IPS-11a (cell line): Measurements from ENCODE around the gene CACNB3.

Source experiments
- H3K4me3 ChIP-seq: one replicate; pipeline ENCODE4 v1.5.1; 2013; ENCODE audit warnings: low read depth, low read length, control low read depth

Gene CACNB3

GRCh38 chr12:48788524-48788853 lies 29.8 kb upstream of the CACNB3 start:
- peak overlapping the region; percentile 83 for H3K4me3 ChIP-seq

- peak within 1 kb of the TSS; percentile 83 for H3K4me3 ChIP-seq
Measured at GRCh38 chr12:48788854-48789775, 29.2 kb upstream of the CACNB3 start, which contains the start of gene ADCY6. Gene ADCY6, minus strand, starts transcription at chr12:48789089. Its CDS starts 5,655 bp downstream, at chr12:48783434.

- H3K4me3 ChIP-seq = peak overlapping the region; percentile 14
Measured at GRCh38 chr12:48789858-48790326, 28.4 kb upstream of the CACNB3 start.

- no peak overlapping the region for H3K4me3 ChIP-seq
Measured at GRCh38 chr12:48793696-48794095, 24.6 kb upstream of the CACNB3 start.

- no peak overlapping the region for H3K4me3 ChIP-seq
Measured at GRCh38 chr12:48794870-48795269, 23.4 kb upstream of the CACNB3 start.

GRCh38 chr12:48795550-48796455 lies 22.5 kb upstream of the CACNB3 start:
- H3K4me3 ChIP-seq = no peak overlapping the region

- no peak overlapping the region for H3K4me3 ChIP-seq
Measured at GRCh38 chr12:48796976-48797375, 21.3 kb upstream of the CACNB3 start.

- H3K4me3 ChIP-seq = no peak overlapping the region
Measured at GRCh38 chr12:48800457-48800856, 17.8 kb upstream of the CACNB3 start.

GRCh38 chr12:48800971-48801370 lies 17.3 kb upstream of the CACNB3 start:
- H3K4me3 ChIP-seq = no peak overlapping the region

- no peak overlapping the region for H3K4me3 ChIP-seq
Measured at GRCh38 chr12:48803675-48804074, 14.6 kb upstream of the CACNB3 start.

- H3K4me3 ChIP-seq = no peak overlapping the region
Measured at GRCh38 chr12:48807981-48808380, 10.3 kb upstream of the CACNB3 start.

- H3K4me3 ChIP-seq = no peak overlapping the region
Measured at GRCh38 chr12:48810903-48811431, 7.3 kb upstream of the CACNB3 start.

- H3K4me3 ChIP-seq = no peak overlapping the region
Measured at GRCh38 chr12:48811437-48812090, 6.7 kb upstream of the CACNB3 start.

- no peak overlapping the region for H3K4me3 ChIP-seq
Measured at GRCh38 chr12:48812389-48812788, 5.9 kb upstream of the CACNB3 start.

GRCh38 chr12:48813465-48814261 lies 4.6 kb upstream of the CACNB3 start:
- peak overlapping the region; percentile 55 for H3K4me3 ChIP-seq

GRCh38 chr12:48814262-48815125 lies 3.8 kb upstream of the CACNB3 start:
- peak overlapping the region; percentile 55 for H3K4me3 ChIP-seq

GRCh38 chr12:48815126-48816110 lies 2.9 kb upstream of the CACNB3 start:
- H3K4me3 ChIP-seq = peak overlapping the region; percentile 55
